HEK293 (cell line): Measurements from ENCODE around the gene KRTAP9-9.

Source experiments
- PRDM10 ChIP-seq: fragments of 450-650 bp; formaldehyde crosslinking; IDR thresholded peaks from 2 replicates; pipeline ENCODE4 v1.5.1; 2016; ENCODE audit warnings: missing biosample characterization, missing genetic modification characterization
- TCF7L2 ChIP-seq: IDR thresholded peaks from 2 replicates; pipeline ENCODE4 v1.6.1; 2011; ENCODE audit warnings: low read depth, mild to moderate bottlenecking, inconsistent platforms, low read length, moderate library complexity, borderline replicate concordance
- ZBTB44 ChIP-seq: fragments of 450-650 bp; IDR thresholded peaks from 2 replicates; pipeline ENCODE4 v1.5.1; 2018; ENCODE audit warnings: missing biosample characterization, mild to moderate bottlenecking, missing genetic modification characterization
- ZNF248 ChIP-seq: fragments of 450-650 bp; formaldehyde crosslinking; IDR thresholded peaks from 2 replicates; pipeline ENCODE4 v1.5.1; 2017; ENCODE audit warnings: missing biosample characterization, missing genetic modification characterization
- ZNF266 ChIP-seq: fragments of 450-650 bp; formaldehyde crosslinking; IDR thresholded peaks from 2 replicates; pipeline ENCODE4 v1.5.1; 2016; ENCODE audit warnings: missing biosample characterization, missing genetic modification characterization, low read depth

KRTAP9-9 gene

GRCh38 chr17:41304091-41304490 is 48.9 kb downstream of the KRTAP9-9 start (continued):
- TF ChIP-seq PRDM10 (no peak), TCF7L2 (no peak), ZNF248 (tag by site-specific recombination) (no peak), ZBTB44 (no peak), ZNF266 (tag by site-specific recombination) (no peak)
